NCI-H128 (cell line): ENCODE measurements around the gene G6PC3.
"Not testable (repeated sequence)": the region's sequence is repeated elsewhere in the genome, so short reads cannot be mapped to it uniquely, and the experiment has no call there.

Source experiments
- DNase-seq: peaks from one replicate; lab custom pipeline; 2025; ENCODE audit not compliant: unreplicated experiment; lab: John Stamatoyannopoulos, UW

Gene G6PC3

GRCh38 chr17:44105941-44106340 lies 35.4 kb downstream of the G6PC3 start:
- no peak for DNase-seq

GRCh38 chr17:44106801-44107200 lies 36.3 kb downstream of the G6PC3 start:
- DNase-seq = no peak

GRCh38 chr17:44108440-44109311 lies 38.1 kb downstream of the G6PC3 start:
- DNase-seq = no peak

- DNase-seq = no peak
Measured at GRCh38 chr17:44109312-44109630, 38.7 kb downstream of the G6PC3 start.

- DNase-seq = no peak
Measured at GRCh38 chr17:44110011-44110686, 39.6 kb downstream of the G6PC3 start.

- peak; percentile 62 for DNase-seq
Measured at GRCh38 chr17:44110823-44111633, 40.5 kb downstream of the G6PC3 start.

GRCh38 chr17:44111777-44112176 lies 41.2 kb downstream of the G6PC3 start:
- no peak for DNase-seq

- no peak for DNase-seq
Measured at GRCh38 chr17:44112284-44113280, 42.0 kb downstream of the G6PC3 start.

GRCh38 chr17:44113382-44113781 lies 42.8 kb downstream of the G6PC3 start:
- DNase-seq = no peak

- DNase-seq = no peak
Measured at GRCh38 chr17:44113868-44114840, 43.6 kb downstream of the G6PC3 start.

GRCh38 chr17:44115585-44116415 lies 45.3 kb downstream of the G6PC3 start:
- DNase-seq = no peak

GRCh38 chr17:44117351-44117750 lies 46.8 kb downstream of the G6PC3 start:
- DNase-seq = no peak

GRCh38 chr17:44118427-44119050 lies 48.0 kb downstream of the G6PC3 start:
- DNase-seq = no peak

- no peak for DNase-seq
Measured at GRCh38 chr17:44119062-44119461, 48.5 kb downstream of the G6PC3 start.

- DNase-seq = no peak
Measured at GRCh38 chr17:44119798-44120197, 49.3 kb downstream of the G6PC3 start.

- not testable (repeated sequence) for DNase-seq
Measured at GRCh38 chr17:44120281-44120680, 49.7 kb downstream of the G6PC3 start.

GRCh38 chr17:44120851-44121605 lies 50.5 kb downstream of the G6PC3 start:
- no peak for DNase-seq
